AG10803 (cell line): Measurements from ENCODE around the gene LY9.

Experiments used
- DNase-seq: peaks from one replicate; pipeline ENCODE4 v3.0.0; 2010; ENCODE audit warnings: low read depth
- H3K4me3 ChIP-seq: 2 replicates; pipeline ENCODE4 v1.5.1; 2011; ENCODE audit warnings: mild to moderate bottlenecking, low read length, control low read depth
- CTCF ChIP-seq: conservative IDR thresholded peaks from 2 replicates; pipeline ENCODE4 v1.5.1; 2011; ENCODE audit warnings: mild to moderate bottlenecking, low read length, control low read depth, inconsistent platforms

The LY9 gene

DNA sequence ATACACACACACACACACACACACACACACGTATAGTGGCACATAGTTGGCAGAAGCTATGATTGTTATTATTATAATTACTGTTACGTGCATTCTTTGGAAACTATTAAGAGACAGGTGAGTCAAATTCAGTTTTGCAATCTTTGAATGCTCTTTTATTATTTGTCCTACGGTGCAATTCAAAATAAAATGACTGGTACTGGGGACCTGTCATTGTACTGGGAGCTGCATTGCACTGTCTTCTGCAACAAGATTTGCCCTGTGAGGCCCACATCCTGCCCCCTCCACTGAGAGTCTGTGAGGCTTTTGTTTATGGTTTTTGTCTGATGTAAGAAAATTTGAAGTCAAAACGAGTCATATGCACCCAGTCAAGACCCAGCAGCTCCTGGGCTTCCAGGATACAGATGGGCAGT is 1.9 kb downstream of the LY9 start:
- H3K4me3 ChIP-seq = no peak overlapping the region
- TF ChIP-seq CTCF = no peak
- DNase-seq = no peak

DNA sequence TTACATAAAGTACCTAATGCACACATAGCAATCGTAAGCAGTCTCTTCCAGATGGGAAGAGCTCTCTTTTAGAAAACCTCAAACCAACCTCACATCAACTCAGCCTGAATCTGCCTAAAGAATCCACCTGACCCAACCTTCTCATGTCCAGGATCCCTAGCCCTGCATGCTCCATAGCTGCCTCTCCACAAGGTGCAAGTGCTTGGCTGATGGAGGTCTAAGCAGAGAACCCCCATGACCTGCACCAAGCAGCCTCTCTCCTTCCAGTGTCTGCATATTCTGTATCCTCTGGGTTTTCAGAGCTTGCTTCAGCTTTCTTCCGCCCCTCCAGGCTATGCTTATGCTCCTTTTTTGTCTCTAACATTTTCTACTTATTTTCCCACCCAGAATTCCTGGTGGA is 2.5 kb downstream of the LY9 start:
- no peak for DNase-seq
- no peak overlapping the region for H3K4me3 ChIP-seq
- no peak for TF ChIP-seq CTCF

DNA sequence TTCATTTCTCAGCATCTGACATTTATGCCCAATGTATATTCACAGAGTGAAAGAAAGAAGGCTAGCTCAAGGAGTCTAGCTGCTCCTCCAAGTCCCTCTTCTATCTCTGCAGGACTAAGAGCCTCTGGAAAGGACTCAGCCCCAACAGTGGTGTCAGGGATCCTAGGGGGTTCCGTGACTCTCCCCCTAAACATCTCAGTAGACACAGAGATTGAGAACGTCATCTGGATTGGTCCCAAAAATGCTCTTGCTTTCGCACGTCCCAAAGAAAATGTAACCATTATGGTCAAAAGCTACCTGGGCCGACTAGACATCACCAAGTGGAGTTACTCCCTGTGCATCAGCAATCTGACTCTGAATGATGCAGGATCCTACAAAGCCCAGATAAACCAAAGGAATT is 3.7 kb downstream of the LY9 start:
- TF ChIP-seq CTCF = no peak
- DNase-seq = no peak
- no peak overlapping the region for H3K4me3 ChIP-seq

DNA sequence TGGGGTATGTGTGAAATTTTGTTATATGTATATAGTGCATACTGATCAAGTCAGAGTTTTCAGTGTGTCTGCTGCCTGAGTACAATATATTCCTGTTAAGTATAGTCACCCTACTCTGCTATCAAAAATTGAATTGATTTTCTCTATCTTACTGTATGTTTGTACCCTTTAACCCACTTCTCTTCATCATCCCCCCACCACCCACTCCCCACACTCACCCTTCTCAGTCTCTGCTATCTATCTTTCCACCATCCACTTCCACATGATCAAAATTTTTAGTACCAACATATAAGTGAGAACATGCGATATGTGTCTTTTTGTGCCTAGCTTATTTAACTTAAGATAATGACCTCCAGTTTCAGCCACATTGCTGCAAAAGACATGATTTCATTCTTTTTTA is 4.2 kb downstream of the LY9 start:
- DNase-seq = no peak
- H3K4me3 ChIP-seq = no peak overlapping the region
- no peak for TF ChIP-seq CTCF

- DNase-seq = no peak
These were observed 4.9 kb downstream of the LY9 start for GRCh38 chr1:160800645-160801408.

GRCh38 chr1:160801836-160802580 is 6.0 kb downstream of the LY9 start:
- no peak for DNase-seq
- no peak for TF ChIP-seq CTCF
- no peak overlapping the region for H3K4me3 ChIP-seq

More at GRCh38 chr1:160800645-160801408, 4.9 kb downstream of the LY9 start:
- H3K4me3 ChIP-seq = no peak overlapping the region
- TF ChIP-seq CTCF = no peak
